NB4 (cell line): ENCODE data around the gene CRYAB.

Experiments
- MYC ChIP-seq: IDR thresholded peaks from 2 replicates; pipeline ENCODE4 v1.6.1; 2011; ENCODE audit warnings: low read depth, low read length
- POLR2A ChIP-seq: IDR thresholded peaks from 2 replicates; pipeline ENCODE4 v1.6.1; 2011; ENCODE audit warnings: mild to moderate bottlenecking; ENCODE audit not compliant: insufficient read length; ENCODE audit errors: extremely low read depth
- TF ChIP-seq, protein P1 (sequence below): IDR thresholded peaks from one replicate; pipeline ENCODE4 v1.5.1; 2012; ENCODE audit warnings: low read depth, low read length

DNA sequence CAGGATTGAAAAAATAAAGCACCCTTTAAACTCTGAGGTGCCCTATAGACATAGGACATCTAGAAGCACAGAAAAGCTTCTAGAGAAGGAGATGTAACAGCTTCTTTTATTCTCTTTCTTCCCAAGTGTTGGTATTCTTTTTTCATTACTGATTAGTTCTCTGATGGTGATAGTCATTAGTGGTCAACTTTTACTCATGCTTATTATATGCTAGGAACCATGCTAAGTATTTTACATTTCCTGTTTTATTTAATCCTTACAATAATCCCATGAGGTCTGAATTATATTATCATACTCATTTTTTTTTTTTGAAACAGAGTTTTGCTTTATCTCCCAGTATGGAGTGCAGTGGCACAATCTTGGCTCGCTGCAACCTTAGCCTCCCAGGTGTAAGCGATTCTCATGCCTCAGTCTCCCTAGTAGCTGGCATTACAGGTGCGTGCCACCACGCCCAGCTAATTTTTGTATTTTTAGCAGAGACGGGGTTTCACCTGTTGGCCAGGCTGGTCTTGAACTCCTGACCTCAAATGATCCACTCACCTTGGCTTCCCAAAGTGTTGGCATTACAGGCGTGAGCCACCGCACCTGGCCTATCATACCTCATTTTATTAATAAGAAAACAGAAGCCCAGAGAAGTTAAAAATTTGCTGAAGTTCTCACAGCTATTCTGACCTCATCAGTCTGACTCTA, 10.1 kb upstream of the CRYAB start:
- TF ChIP-seq POLR2A = no peak
- TF ChIP-seq, protein P1, sequence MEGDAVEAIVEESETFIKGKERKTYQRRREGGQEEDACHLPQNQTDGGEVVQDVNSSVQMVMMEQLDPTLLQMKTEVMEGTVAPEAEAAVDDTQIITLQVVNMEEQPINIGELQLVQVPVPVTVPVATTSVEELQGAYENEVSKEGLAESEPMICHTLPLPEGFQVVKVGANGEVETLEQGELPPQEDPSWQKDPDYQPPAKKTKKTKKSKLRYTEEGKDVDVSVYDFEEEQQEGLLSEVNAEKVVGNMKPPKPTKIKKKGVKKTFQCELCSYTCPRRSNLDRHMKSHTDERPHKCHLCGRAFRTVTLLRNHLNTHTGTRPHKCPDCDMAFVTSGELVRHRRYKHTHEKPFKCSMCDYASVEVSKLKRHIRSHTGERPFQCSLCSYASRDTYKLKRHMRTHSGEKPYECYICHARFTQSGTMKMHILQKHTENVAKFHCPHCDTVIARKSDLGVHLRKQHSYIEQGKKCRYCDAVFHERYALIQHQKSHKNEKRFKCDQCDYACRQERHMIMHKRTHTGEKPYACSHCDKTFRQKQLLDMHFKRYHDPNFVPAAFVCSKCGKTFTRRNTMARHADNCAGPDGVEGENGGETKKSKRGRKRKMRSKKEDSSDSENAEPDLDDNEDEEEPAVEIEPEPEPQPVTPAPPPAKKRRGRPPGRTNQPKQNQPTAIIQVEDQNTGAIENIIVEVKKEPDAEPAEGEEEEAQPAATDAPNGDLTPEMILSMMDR = no peak
- TF ChIP-seq MYC = no peak
